ENCODE measurements around the gene AP5B1. TPM values are rescaled to one million over a fixed set of nuclear protein-coding genes. Genes with fewer than 3 reads are reported as not detected.
"Not testable (repeated sequence)": the region's sequence is repeated elsewhere in the genome, so short reads cannot be mapped to it uniquely, and the experiment has no call there.

AP5B1 gene
- total RNA-seq, 1 experiment from 2014 or later, result 19.5 TPM

DNA sequence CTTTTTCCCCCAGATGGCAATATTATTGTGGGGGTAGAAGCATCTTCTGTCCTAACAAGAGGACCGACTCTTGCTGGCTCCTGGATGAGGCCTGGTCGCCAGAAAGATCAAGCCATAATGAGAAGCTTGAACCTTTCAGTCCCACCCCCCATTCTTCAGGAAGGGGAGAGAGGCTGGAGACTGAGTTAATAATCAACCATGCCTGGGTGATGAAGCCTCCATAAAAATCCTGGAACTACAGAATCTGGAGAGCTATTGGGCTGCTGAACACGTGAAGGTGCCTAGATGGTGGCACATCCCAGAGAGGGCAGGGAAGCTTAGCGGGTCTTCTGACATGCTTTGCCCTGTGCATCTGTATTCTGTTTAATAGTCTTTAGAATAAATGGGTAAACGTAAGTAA lies 16.3 kb downstream of the AP5B1 start (continued):
- TF ChIP-seq, protein P1, sequence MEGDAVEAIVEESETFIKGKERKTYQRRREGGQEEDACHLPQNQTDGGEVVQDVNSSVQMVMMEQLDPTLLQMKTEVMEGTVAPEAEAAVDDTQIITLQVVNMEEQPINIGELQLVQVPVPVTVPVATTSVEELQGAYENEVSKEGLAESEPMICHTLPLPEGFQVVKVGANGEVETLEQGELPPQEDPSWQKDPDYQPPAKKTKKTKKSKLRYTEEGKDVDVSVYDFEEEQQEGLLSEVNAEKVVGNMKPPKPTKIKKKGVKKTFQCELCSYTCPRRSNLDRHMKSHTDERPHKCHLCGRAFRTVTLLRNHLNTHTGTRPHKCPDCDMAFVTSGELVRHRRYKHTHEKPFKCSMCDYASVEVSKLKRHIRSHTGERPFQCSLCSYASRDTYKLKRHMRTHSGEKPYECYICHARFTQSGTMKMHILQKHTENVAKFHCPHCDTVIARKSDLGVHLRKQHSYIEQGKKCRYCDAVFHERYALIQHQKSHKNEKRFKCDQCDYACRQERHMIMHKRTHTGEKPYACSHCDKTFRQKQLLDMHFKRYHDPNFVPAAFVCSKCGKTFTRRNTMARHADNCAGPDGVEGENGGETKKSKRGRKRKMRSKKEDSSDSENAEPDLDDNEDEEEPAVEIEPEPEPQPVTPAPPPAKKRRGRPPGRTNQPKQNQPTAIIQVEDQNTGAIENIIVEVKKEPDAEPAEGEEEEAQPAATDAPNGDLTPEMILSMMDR (IDR thresholded peaks at IDR 0.05 in 2 of 3, conservative IDR thresholded peaks at IDR 0.05 in 1 of 3; ENCODE audit: borderline replicate concordance in 1 of 3, insufficient read depth in 1 of 3, low read depth in 2 of 3, low read length in 2 of 3), result no peak
- TF ChIP-seq SRF (IDR thresholded peaks at IDR 0.05; ENCODE audit: low read depth), result no peak

DNA sequence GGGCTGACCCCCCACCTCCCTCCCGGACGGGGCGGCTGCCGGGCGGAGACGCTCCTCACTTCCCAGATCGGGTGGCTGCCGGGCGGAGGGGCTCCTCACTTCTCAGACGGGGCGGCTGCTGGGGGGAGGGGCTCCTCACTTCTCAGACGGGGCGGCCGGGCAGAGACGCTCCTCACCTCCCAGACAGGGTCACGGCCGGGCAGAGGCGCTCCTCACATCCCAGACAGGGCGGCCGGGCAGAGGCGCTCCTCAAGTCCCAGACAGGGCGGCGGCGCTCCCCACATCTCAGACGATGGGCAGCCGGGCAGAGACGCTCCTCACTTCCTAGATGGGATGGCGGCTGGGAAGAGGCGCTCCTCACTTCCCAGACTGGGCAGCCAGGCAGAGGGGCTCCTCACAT lies 18.0 kb downstream of the AP5B1 start:
- DNase-seq (ENCODE audit: low read depth, low spot score); H4K20me1 ChIP-seq (ENCODE audit: insufficient read depth); H3K27ac ChIP-seq (ENCODE audit: low read depth, low read length); H3K4me2 ChIP-seq (ENCODE audit: low read length); H3K9me2 ChIP-seq (ENCODE audit: insufficient read depth); intact Hi-C loops (cut with micrococcal nuclease); ATAC-seq; H3K79me2 ChIP-seq (ENCODE audit: insufficient read depth, low read length); H2AFZ ChIP-seq (ENCODE audit: low read depth, low read length, poor library complexity, severe bottlenecking); RAD21 ChIA-PET (ENCODE audit: low non-redundant PET in 1 of 2, low total read pairs in 2 of 2, uncharacterized antibody in 2 of 2, unreplicated experiment in 2 of 2); H3K36me3 ChIP-seq (ENCODE audit: control insufficient read depth in 1 of 2, insufficient read depth in 2 of 2, low read length in 2 of 2); POLR2A ChIA-PET; H3K27me3 ChIP-seq (ENCODE audit: insufficient read depth, low read length); BruUV-seq (replicated peaks); H3K4me1 ChIP-seq (ENCODE audit: control insufficient read depth in 1 of 2, insufficient read depth in 2 of 2, low read length in 2 of 2); H3K9me3 ChIP-seq (ENCODE audit: control insufficient read depth in 1 of 2, insufficient read depth in 1 of 2, low read depth in 1 of 2, low read length in 2 of 2); H3K4me3 ChIP-seq (replicated peaks in 1 of 2; ENCODE audit: low read depth in 1 of 2, low read length in 2 of 2); CTCF ChIA-PET; H3K9ac ChIP-seq (ENCODE audit: low read length): not testable (repeated sequence)

DNA sequence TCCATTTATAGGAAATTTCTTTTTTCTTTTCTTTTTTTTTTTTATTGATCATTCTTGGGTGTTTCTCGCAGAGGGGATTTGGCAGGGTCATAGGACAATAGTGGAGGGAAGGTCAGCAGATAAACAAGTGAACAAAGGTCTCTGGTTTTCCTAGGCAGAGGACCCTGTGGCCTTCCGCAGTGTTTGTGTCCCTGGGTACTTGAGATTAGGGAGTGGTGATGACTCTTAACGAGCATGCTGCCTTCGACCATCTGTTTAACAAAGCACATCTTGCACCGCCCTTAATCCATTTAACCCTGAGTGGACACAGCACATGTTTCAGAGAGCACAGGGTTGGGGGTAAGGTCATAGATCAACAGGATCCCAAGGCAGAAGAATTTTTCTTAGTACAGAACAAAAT lies 18.6 kb downstream of the AP5B1 start:
- H3K4me2 ChIP-seq (ENCODE audit: low read length); H3K9me3 ChIP-seq (ENCODE audit: control insufficient read depth in 1 of 2, insufficient read depth in 1 of 2, low read depth in 1 of 2, low read length in 2 of 2); H3K36me3 ChIP-seq (ENCODE audit: control insufficient read depth in 1 of 2, insufficient read depth in 2 of 2, low read length in 2 of 2); H2AFZ ChIP-seq (ENCODE audit: low read depth, low read length, poor library complexity, severe bottlenecking); H3K4me3 ChIP-seq (replicated peaks in 1 of 2; ENCODE audit: low read depth in 1 of 2, low read length in 2 of 2); intact Hi-C loops (cut with micrococcal nuclease); POLR2A ChIA-PET; H4K20me1 ChIP-seq (ENCODE audit: insufficient read depth); H3K4me1 ChIP-seq (ENCODE audit: control insufficient read depth in 1 of 2, insufficient read depth in 2 of 2, low read length in 2 of 2); H3K9ac ChIP-seq (ENCODE audit: low read length); H3K9me2 ChIP-seq (ENCODE audit: insufficient read depth); RAD21 ChIA-PET (ENCODE audit: low non-redundant PET in 1 of 2, low total read pairs in 2 of 2, uncharacterized antibody in 2 of 2, unreplicated experiment in 2 of 2); BruUV-seq (replicated peaks); H3K27ac ChIP-seq (ENCODE audit: low read depth, low read length); H3K27me3 ChIP-seq (ENCODE audit: insufficient read depth, low read length); ATAC-seq; H3K79me2 ChIP-seq (ENCODE audit: insufficient read depth, low read length); DNase-seq (ENCODE audit: low read depth, low spot score): not testable (repeated sequence)
- CTCF ChIA-PET, result interaction anchor here (1.3 kb wide), 1 partner anchor 17 kb away, joined by 3 read pairs; no protein-coding TSS in a partner anchor

Measured in HCT116 (cell line).